CMK (cell line): ENCODE measurements around the gene PCAT6.
"Not testable (repeated sequence)": the region's sequence is repeated elsewhere in the genome, so short reads cannot be mapped to it uniquely, and the experiment has no call there.

Source experiments
- DNase-seq: peaks from one replicate; pipeline ENCODE4 v3.0.0-alpha.2; 2010; ENCODE audit warnings: low read depth

Gene PCAT6

GRCh38 chr1:202810615-202811295 is at the start of gene PCAT6:
PCAT6 (plus strand) TSS chr1:202810954.
- peak; percentile 92 for DNase-seq

DNA sequence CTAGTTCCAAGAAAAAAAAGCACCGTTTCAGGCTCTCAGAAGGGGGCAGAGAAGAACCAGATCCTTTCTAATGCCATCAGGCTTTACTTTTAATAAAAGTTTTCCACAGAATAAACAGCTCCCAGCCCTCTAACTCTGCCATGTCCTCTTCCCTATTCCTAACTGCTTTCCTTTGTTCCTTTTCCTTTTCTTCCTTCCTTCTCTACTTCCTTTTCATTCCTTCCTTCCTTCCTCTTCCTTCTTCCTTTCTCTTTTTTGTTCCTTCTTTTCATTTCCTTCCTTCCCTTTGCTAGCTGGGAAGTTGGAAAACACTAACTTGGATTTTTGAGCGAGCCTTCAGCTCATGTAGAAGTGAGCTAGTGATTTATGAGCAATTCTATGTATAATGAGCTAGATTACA is 48.7 kb upstream of the PCAT6 start:
- DNase-seq = no peak

DNA sequence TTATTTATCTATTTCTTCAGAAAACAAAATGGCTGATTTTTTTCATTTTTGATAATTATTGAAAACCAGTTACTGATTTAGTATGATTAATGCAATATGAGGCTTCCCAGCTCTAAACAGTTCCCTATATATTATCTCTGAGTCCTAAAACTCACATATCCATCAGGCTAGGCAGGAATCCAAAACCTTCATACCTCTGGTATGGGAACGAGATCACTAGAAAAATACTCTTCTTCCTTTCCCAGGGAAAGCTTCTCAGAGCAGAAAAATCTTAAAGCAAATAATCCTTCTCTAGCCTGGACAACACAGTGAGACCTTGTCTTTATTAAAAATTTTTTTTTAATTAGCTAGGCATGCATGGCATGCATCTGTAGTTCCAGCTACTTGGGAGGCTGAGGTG is 45.0 kb upstream of the PCAT6 start:
- DNase-seq = no peak

DNA sequence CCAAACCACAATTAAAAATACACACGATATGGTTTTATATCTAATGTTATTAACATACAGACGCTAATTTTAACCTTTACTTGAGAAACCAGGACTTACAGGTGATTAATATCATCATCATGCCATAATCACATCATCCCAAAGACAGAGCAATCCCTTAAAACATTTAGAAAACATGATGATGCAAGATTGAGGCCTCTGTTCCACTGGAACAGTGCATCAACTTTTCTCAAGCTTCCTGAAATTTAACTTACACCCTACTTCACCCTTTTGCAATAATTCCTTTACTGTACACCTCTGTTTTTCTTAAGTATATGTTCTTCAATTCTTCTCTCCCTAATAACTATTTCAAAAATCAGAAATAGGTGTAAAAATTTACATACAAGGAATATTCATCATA is 40.6 kb upstream of the PCAT6 start:
- no peak for DNase-seq

GRCh38 chr1:202781180-202781579 is 29.6 kb upstream of the PCAT6 start:
- DNase-seq = no peak

GRCh38 chr1:202786804-202787203 is 23.9 kb upstream of the PCAT6 start:
- no peak for DNase-seq

GRCh38 chr1:202788800-202789199 is 22.0 kb upstream of the PCAT6 start:
- no peak for DNase-seq

GRCh38 chr1:202791077-202791747 is 19.5 kb upstream of the PCAT6 start:
- no peak for DNase-seq

DNA sequence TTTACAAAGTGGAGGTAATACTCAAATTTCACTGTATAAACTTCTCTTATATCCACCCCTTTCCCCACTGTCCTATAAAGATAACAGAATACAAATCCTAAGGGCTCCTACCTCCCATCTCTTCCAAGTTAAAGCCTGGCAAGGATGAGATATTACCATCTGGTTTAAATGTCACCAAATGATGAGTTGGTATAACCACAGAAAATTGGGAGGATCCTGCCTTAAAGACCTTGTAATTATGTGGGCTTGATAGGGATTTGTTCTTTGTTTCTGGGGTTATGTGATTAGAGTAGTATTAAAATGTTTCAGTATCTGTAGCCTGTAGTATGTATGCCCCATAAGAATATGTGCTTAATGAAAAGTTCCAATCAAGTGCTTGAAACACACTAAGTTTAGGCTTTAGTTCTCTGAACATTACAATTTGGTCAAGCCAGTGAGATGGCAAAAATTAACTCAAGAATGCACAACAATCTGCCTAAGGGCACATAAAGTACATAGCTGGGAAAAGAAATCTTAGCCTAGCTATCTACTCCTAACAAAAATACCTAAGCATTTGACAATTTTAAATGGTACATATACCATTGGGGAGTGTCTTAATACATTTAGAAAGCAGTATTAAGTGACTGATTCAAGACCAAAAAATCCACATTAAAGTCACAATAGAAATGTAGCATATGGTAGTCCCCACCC is 16.6 kb upstream of the PCAT6 start:
- DNase-seq = no peak

- not testable (repeated sequence) for DNase-seq
Measured at GRCh38 chr1:202794931-202795330, 15.8 kb upstream of the PCAT6 start.

DNA sequence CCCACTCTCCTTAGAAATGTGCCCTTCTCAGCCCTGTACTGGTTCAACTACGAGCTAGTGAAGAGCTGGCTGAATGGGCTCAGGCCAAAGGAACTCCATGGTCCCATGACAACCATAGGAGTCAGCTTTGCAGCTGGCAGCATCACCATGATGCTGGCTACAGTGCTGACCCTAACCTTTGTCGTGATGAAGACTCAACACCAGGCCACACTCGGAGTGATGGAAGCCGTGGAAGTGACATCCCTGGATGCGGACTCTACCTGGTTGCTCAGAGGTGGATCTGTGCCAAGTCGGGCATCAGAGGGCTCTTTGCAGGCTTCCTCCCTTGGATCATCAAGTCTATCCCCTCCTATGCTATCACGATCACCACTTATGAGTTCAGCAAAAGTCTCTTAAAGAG is 14.1 kb upstream of the PCAT6 start:
- no peak for DNase-seq

DNA sequence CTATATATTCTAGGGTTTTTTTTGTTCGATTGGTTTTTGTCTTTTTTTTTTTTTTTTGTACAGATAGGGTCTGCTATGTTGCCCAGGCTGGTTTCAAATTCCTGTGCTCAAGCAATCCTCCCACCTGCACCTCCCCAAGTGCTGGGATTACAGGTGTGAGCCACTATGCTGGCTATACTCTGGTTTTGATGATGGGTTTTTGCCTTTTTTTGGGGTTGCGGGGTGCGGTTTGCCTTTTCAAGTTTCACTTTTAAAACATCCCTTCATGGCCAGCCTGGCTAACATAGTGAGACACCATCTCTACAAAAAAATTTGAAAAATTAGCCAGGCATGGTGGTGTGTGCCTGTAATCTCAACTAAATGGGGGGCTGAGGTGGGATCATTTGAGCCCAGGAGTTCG is 12.5 kb upstream of the PCAT6 start:
- no peak for DNase-seq

- no peak for DNase-seq
Measured at GRCh38 chr1:202798792-202799331, 11.9 kb upstream of the PCAT6 start.

DNA sequence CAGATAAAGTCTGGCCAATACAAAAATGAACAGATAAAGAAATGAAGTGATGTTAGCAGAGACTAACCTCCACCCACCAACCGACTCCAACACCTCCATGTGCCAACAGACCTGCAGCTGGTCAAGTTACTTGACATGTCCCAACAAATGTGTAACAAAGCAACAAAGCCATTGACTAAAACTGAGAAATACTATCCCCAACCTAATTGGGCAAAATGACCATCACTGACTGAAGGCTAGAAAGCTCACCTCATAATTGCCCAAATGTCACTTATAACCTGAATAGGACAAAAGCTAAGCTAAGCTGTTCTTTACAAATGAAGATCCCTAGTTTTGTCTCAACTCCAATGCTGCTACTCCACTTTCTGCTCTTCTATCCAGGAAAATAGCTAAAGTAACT is 10.0 kb upstream of the PCAT6 start:
- DNase-seq = no peak

DNA sequence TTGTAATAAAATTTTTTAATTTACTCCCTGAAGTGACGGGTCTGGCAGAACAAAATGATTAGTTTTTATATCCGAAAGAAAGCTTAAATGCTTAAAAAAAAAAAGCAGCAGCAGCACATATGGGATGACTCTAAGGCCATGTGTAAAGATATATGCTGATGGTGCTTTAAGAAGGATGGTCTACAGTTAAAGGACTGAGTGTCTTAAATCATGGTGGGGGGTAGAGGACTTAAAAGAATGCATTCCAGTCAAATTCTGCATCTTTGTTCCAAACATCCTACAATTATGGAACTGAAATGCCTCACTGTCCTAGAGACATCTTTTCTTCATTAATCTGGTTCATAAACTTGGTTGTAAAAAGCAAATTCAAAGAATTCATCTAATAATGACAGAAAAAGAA is 9.6 kb upstream of the PCAT6 start:
- DNase-seq = no peak

DNA sequence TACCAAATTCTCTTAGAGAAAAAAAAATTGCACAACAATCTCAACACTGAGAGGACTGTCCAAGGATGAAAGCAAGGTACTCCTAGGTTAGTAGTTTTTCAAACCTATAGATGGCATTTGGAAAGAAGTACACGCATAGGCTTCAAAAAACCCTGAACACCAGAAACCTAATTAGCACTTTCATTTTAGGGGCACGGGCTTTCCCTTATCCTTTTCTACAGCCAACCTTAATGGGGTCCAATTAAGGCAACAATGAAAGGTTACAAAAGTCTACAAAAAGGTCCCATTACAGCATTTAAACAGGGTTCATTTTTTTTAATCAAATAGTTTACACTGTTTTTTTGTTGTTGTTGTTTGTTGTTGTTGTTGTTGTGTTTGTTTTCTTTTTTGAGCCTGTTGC is 8.7 kb upstream of the PCAT6 start:
- DNase-seq = no peak

DNA sequence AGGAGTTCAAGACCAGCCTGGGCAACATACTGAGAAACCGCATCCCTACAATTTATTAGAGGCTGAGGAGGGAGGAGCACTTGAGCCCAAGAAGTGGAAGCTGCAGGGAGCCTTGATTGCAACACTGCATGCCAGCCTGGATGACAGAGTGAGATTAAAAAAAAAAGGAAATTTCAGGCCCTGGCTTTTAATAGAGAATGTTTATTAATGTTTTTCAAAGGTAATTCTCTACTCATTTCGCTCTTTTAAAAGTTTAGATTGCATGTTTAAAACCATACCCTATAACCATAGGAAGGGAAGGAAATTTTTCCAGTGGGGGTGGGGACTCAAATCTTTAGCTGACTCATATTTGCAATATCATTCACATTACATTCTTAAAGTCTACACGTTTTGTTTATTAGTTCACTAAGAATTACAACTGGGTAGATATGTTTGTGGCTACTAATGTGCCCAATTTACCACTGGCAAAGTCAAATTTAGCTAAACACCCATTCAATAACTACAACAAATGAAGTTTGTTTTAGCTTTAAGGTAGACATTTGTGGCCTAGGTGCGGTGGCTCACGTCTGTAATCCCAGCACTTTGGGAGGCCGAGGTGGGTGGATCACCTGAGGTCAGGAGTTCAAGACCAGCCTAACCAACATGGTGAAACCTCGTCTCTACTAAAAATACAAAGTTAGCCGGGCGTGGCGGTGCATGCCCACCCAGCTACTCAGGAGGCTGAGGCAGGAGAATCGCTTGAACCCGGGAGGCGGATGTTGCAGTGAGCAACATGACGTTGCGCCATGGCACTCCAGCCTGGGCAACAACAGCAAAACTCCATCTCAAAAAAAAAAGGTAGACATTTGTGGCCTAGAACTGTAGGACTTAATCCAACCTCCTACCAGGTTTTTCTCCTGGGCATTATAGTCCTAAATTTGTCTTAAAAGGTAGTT is 7.5 kb upstream of the PCAT6 start:
- DNase-seq = no peak

- no peak for DNase-seq
Measured at GRCh38 chr1:202804126-202804525, 6.6 kb upstream of the PCAT6 start.

GRCh38 chr1:202805886-202806844 is 4.6 kb upstream of the PCAT6 start:
- DNase-seq = no peak

- DNase-seq = no peak
Measured at GRCh38 chr1:202806845-202807450, 3.8 kb upstream of the PCAT6 start.
